Measurements from ENCODE around the gene RXFP4.
"Not testable (repeated sequence)": the region's sequence is repeated elsewhere in the genome, so short reads cannot be mapped to it uniquely, and the experiment has no call there.

Gene RXFP4

DNA sequence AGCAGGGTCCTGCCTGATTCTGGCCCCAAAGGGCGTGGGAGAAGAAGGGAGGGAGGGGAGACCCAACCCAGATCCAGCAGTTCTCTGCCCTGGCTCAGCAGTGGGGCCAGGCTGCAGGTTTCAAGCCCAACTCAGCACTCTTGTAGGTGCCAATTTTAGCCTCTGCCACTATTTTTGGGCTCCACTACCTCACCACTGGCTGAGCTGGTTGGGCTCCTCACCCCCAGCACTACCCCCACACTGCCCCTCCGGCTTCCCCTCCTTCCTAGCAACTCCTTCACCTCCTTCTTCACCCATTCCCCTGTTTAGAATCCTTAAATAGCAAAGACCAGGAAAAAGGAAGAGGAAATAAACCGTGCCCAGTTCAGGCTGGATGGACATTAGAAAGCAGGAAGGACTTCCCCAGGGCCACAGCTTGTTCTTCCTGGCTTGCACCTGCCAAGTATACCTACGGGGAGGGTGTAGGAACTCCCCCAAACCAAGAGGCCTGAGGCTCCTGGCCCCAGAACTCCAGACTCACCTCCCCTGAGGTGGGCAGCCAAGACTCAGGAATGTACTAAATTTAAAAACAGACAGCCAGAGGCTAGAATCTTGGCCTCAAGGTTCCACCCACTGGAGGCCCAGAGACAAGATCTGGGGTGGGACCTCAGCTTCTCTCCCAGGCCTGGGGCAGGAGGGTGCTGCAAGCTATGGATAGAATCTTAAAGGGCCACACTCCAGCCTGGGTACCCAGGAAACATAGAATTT, 38.3 kb downstream of the RXFP4 start:
- DNase-seq = no peak

DNA sequence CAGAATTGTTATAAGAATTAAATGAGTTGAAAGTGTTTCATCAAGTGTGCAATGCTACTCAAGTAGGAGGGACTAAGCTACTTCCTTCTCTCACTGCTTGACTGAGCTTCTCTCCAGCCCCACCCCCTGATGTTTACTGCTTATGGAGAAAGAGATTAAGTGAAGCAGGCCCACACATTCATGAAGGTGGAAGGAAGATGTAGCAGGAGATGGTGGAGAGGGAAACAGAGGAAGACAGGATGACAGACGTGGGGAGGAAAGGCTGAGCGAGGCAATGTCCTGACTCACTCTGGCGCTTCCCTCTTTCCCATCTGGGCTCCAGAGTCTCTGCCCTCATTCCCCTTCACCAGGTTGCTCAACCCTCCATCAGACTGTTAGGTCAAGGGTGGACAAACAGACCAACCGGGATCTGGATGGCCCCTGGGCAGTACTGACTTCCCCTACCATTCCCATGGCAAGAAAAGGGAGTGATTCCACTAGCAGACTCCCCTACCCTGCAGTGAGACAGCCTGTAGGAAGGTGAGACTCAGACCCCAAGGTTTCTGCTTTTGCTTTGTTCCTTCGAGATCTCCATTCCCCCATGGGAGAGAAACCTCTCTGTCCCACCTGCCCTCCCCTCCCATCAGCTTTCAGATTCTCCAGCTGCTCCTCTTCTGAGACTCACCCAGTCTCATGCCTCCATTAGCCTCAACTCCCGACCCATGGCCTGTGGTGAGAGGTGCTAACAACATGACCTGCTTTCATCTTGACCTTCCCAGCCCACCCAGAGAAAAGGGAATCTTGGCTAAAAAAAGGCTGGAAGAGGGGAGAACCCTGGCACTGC, 40.0 kb downstream of the RXFP4 start:
- no peak for DNase-seq

DNA sequence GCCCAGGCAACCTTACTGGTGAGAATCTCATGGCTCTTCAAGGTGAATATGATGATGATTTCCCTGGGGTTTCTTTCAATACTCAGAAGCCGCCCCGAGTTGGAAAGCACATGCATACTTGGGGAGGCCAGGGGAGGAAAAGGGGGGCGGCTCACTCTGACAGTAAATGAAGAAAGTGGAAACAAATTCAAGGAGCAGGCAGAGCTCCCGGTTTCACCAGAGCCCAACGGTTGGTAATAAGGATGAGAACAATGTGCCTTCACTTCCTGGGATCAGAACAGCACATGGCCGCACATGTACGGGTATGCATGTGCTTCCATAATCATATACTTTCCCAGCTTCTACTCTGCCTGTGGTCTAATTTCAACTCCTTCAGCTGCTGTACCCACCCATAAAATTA, 40.7 kb downstream of the RXFP4 start:
- DNase-seq = no peak

DNA sequence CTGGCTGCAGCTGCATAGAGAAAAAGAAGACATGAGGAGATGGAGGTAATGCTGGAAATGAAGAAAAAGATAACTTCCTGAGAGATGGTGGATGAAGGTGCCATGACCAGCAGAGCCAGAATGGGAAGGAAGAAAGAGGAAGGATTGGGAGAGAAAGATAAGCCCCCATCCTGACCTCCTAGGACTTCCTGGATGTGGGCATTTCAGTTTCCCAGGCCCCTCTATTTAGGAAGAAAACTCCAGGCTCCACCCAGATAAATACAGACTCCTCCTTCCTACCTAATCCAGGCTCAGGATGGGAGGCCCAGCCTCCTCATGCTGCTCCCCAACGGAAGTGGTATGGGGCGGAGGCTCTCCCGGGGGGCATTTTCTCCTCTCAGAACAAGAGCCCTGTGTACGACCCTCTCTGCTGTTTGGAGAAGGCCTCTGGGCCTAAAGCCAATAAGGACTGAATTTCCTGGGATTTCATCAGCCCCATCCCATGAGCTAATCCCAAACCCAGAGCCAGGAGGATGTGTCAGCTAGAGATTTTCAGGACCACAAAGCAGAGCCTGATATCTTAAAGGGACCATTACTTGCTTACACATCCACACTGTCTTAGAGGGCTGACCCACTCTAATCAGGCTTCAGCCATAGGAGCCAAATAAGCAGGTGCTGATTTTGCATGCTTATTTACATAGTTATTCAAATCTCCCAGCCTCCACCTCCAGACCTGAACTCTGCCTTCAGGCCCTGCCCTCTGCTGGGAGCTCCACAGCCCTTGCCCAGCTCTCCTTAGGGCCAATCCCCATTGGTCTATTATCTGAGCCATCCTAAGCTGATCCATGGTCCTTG, 42.0 kb downstream of the RXFP4 start:
- no peak for DNase-seq

DNA sequence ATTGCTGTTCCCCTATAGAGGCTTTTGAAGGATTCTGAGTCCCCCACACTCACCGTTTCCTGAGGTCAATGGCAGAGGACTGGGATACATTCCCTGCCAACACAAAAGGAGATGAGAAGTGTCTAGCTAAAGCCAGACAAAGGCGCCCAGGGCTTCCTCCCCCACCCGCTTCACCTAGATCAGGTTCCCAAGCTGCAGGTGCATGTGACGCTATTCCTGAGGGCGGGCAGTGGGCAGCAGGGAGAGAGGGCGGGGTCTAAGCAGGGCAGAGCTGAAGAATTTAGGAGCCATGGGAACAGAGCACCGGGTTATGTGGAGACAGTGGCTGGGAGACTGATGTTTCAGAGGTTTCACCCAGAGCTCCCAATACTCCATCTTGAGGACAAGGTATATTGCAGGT, 42.9 kb downstream of the RXFP4 start:
- no peak for DNase-seq

DNA sequence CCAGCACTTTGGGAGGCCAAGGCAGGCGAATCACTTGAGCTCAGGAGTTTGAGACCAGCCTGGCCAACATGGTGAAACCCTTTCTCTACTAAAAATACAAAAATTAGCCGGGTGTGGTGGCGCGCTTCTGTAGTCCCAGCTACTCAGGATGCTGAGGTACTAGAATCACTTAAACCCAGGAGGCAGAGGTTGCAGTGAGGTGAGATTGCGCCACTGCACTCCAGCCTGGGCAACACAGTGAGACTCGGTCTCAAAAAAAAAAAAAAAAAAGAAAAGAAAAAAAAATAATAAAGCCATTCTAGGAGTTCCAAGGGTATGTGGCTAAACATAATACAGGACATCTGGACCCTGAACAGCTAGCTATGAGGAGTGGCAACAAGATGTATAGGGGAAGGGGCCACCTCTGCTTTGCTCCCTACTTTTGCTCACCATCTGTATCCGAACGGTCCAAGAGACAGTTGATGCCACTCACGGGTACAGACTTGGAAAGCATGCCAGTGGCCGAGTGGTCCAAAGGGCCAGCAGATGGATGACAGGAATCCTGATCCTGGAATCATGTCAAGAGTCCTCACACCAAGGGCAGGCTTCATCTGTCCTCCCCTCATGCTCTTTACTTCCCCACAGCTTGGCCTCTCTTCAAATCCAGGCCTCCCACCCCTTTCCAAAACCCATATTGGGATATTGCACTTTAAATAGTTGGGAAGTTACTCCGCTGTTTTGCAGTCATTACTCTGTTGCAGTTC, 43.6 kb downstream of the RXFP4 start:
- DNase-seq = not testable (repeated sequence)

DNA sequence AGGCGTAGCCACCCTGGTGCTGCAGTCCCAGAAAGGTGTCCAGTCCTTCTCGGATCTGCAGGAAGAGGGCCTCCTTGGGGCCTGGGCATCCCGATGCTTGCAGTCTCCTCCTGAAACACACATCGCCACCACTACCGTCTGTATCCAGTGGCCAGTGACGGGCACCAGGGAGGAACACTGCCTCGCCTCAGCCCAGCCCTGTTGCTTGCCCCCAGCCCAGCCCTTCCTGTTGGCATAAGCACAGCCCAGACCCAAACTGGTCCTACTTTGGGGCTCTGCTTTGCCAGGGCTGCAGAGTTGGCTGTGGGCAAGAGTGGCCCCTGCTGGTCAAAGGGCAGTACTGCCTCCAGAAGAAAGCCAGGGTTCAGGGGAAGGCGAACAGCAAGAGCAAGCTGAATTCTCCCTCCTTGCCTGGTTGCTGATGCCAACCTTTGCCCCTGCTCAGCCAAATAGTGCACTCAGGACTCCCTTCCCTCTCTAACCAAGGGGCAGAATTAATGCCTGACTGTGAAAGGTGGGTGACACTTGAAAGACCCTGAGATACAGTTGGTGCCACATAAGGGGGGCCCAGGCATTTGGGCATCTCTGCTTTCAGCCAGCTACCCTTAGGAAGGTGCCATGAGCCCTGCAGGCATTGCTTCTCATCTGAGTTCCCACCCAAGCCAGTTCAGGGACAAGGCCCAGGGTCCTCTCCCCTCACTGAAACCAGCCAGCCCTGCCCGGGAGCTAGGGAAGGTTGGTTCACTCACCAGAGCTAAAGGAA, 48.0 kb downstream of the RXFP4 start:
- peak; percentile 91 for DNase-seq

DNA sequence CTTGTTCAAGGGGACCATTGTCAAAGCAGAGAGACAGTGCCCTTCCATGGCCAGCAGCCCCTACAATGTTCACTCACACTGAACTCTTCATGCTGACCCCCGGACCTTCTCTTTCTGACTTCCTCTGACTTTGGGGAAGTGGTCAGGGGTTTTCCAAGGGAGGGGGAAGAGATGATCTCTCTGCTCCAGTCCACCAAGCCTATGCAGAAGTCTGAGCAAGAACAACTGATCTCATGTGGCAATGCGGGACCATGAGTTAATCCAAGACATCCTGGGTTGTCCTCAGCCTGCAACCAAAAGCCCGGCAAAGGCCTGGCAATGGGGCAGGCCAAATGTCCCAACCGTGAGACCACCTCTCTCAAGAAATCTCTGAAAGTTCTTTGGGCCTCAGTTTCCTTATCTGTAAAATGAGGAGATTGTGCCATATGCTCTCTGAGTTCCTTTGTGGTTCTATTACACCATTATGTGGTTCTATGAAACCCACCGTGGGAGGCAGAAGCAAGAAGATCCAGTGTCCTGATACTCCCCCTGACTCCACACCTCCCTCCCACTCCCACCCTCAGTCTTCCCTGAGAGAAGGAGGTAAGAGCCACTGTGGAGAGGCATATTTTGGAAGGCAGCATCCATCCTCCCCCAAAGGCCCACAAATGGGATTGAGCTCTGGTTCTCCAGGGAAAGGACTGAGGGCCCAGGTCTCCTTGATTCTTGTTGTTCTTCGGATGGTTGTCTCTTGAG, 48.7 kb downstream of the RXFP4 start:
- no peak for DNase-seq

Measured in activated CD8-positive, alpha-beta memory T cell treated with anti-CD3 and anti-CD28 coated beads for 24 hours (primary cell).